ENCODE data around the gene WNT1.

Gene WNT1

DNA sequence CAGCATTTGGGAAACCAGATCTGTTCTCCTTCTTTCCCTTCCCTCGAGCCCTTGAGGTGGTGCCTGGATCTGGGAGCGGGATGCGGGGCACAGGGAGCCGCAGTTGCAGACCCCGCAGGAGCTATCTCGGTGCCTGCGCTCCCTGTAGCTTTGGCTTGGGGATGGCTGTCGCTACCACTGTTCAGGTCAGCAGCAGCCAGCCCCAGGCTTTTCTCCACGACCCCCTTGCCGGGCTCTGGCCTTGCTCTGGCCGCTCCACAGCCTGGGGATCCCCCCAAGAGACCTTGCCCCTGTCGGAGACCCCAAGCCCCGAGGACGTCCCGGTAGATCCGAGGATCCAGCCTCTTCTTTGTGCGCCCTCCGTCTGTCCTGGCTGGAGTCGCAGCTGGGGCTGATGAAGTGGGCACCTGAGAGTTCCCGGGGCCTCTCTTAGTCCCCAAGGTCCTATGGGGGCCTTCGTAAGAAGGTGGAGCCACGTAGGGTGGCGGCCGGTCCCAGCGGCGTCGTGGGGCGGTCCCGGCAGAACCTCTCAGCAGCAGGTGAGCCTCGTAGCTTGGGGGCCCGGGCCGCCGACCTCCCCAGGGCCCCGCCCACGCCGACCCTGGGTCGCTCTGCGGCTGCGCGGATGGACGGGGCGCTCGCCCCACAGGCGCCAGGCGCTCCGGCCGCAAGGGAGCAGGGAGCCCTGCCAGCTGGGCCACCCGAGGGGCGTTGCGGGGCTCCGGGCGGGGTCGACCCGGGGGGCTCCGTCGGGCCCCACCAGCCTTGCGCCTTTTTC is 19.8 kb downstream of the WNT1 start:
- Histone ChIP-seq H3K4me2 (ENCODE audit: low read length) (peak overlapping the region; percentile 80), H3K79me2 (no peaks in the 10 kb centered on the region), H3K4me1 (peaks cover 8% of the 10 kb centered on the region), H2AFZ (peak overlapping the region; percentile 63), H3K4me3 (ENCODE audit: low read depth, low read length) (peak overlapping the region; percentile 46), H3K9ac (no peak overlapping the region), H3K36me3 (ENCODE audit: control insufficient read depth, insufficient read depth, low read length) (no peaks in the 10 kb centered on the region), H3K9me3 (ENCODE audit: control insufficient read depth, low read length) (no peaks in the 10 kb centered on the region), H3K27ac (no peak overlapping the region), H3K27me3 (ENCODE audit: control insufficient read depth, insufficient read depth, low read length) (no peaks in the 10 kb centered on the region)
- TF ChIP-seq, protein P1, sequence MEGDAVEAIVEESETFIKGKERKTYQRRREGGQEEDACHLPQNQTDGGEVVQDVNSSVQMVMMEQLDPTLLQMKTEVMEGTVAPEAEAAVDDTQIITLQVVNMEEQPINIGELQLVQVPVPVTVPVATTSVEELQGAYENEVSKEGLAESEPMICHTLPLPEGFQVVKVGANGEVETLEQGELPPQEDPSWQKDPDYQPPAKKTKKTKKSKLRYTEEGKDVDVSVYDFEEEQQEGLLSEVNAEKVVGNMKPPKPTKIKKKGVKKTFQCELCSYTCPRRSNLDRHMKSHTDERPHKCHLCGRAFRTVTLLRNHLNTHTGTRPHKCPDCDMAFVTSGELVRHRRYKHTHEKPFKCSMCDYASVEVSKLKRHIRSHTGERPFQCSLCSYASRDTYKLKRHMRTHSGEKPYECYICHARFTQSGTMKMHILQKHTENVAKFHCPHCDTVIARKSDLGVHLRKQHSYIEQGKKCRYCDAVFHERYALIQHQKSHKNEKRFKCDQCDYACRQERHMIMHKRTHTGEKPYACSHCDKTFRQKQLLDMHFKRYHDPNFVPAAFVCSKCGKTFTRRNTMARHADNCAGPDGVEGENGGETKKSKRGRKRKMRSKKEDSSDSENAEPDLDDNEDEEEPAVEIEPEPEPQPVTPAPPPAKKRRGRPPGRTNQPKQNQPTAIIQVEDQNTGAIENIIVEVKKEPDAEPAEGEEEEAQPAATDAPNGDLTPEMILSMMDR (IDR thresholded peaks at IDR 0.05), result no peak

DNA sequence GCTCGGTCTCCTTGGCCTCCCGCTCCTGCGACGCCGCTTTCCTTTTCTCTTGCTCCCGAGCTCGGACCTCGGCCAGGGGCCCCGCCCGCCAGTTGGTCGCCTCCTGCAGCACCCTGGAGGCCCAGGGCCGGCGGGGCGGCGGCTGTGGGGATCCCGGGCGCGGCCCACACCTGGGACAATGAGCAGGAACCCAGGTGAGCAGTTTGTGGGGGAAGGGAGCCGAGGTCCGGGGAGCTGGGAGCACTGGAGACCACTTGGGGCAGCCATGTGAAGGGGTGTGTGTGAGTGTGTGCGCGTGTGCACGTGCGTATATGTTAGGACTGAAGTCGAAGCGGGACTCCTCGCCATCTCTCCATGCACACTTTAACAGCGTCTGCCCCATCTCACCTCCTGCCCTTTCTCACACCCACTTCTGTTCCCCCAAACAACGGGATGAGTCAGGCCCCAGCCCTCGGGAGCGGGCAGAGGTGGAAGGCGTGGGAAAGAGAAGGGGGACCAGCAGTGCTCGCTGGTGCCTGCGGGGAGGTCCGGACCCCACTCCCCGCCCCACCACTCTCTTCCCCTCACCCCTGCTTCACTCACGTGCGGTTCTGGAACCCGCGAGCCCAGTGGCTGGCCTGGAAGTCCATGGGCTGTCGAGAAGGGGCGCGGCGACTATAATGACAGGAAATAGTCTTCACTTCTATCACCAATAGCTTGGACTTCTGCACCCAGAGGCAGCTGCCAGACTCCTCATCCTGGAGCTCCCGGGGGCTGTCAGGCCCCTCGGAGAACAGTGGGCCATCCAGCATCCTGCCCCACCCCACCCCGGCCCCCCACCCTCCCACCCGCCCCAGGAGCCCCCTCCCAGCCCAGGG is 20.6 kb downstream of the WNT1 start:
- Histone ChIP-seq H3K36me3 (ENCODE audit: control insufficient read depth, insufficient read depth, low read length) (no peaks in the 10 kb centered on the region), H3K27ac (no peak overlapping the region), H3K4me2 (ENCODE audit: low read length) (peak overlapping the region; percentile 80), H3K4me3 (ENCODE audit: low read depth, low read length) (peak overlapping the region; percentile 46), H2AFZ (peak overlapping the region; percentile 63), H3K79me2 (no peaks in the 10 kb centered on the region), H3K4me1 (peaks cover 8% of the 10 kb centered on the region), H3K9me3 (ENCODE audit: control insufficient read depth, low read length) (no peaks in the 10 kb centered on the region), H3K9ac (no peak overlapping the region), H3K27me3 (ENCODE audit: control insufficient read depth, insufficient read depth, low read length) (no peaks in the 10 kb centered on the region)
- TF ChIP-seq, protein P1 (IDR thresholded peaks at IDR 0.05), result no peak

GRCh38 chr12:48999371-49000131 is 21.4 kb downstream of the WNT1 start, which contains the start of gene DDN:
TSS of gene DDN (minus strand) at chr12:48999375. CDS start at chr12:48999287, 88 bp downstream.
- Histone ChIP-seq H3K27ac (no peak within 1 kb of the TSS), H3K9me3 (ENCODE audit: control insufficient read depth, low read length) (no peaks in the 10 kb centered on the region), H3K36me3 (ENCODE audit: control insufficient read depth, insufficient read depth, low read length) (no peaks in the 10 kb centered on the region), H2AFZ (peak within 1 kb of the TSS; percentile 63), H3K4me1 (peaks cover 8% of the 10 kb centered on the region), H3K9ac (no peak within 1 kb of the TSS), H3K4me3 (ENCODE audit: low read depth, low read length) (peak within 1 kb of the TSS; percentile 46), H3K4me2 (ENCODE audit: low read length) (peak within 1 kb of the TSS; percentile 80), H3K27me3 (ENCODE audit: control insufficient read depth, insufficient read depth, low read length) (no peaks in the 10 kb centered on the region), H3K79me2 (no peaks in the 10 kb centered on the region)
- TF ChIP-seq, protein P1 (IDR thresholded peaks at IDR 0.05), result no peak

- Histone ChIP-seq H3K27me3 (ENCODE audit: control insufficient read depth, insufficient read depth, low read length) (no peaks in the 10 kb centered on the region), H3K4me1 (peaks cover 8% of the 10 kb centered on the region), H3K4me3 (ENCODE audit: low read depth, low read length) (no peak overlapping the region), H3K9ac (no peak overlapping the region), H2AFZ (no peak overlapping the region), H3K9me3 (ENCODE audit: control insufficient read depth, low read length) (no peaks in the 10 kb centered on the region), H3K4me2 (ENCODE audit: low read length) (no peak overlapping the region), H3K27ac (no peak overlapping the region), H3K79me2 (no peaks in the 10 kb centered on the region), H3K36me3 (ENCODE audit: control insufficient read depth, insufficient read depth, low read length) (no peaks in the 10 kb centered on the region)
- TF ChIP-seq, protein P1 (IDR thresholded peaks at IDR 0.05), result no peak
These were observed 22.2 kb downstream of the WNT1 start for GRCh38 chr12:49000346-49000745.
